PC-3 (cell line): ENCODE measurements around the gene CLASP2. TPM values are rescaled to one million over a fixed set of nuclear protein-coding genes. Genes with fewer than 3 reads are reported as not detected.

Source experiments
- ATAC-seq: fragments of 200-7000 bp; cut with Tn5 transposase; 2 replicates; pipeline ENCODE4 v1.9.1; 2020; ENCODE audit warnings: mild to moderate bottlenecking, moderate library complexity
- BruUV-seq: library from RNA; stranded (reverse); fragments of 400-500 nt; replicated peaks from 2 replicates; lab custom pipeline; 2021; lab: Mats Ljungman, UMichigan
- CTCF ChIA-PET: fragments of 300-600 bp; sonication (Branson Sonifier 250); formaldehyde crosslinking; loops from one replicate; lab custom pipeline; 2022; ENCODE audit warnings: antibody characterized with exemption; lab: Charles Lee
- POLR2A ChIA-PET: fragments of 300-600 bp; sonication (Branson Sonifier 250); formaldehyde crosslinking; loops from one replicate; lab custom pipeline; 2022; ENCODE audit warnings: antibody characterized with exemption; ENCODE audit not compliant: unreplicated experiment; lab: Charles Lee
- DNase-seq: peaks from one replicate; pipeline ENCODE4 v3.0.0-alpha.2; 2015
- H2AFZ ChIP-seq: fragments of 300-600 bp; sonication (generic); 2 replicates; pipeline ENCODE4 v1.6.0; 2016; ENCODE audit warnings: antibody characterized with exemption, low read length
- H3F3A ChIP-seq: fragments of 300-600 bp; sonication (generic); one replicate; pipeline ENCODE4 v1.6.0; 2017; ENCODE audit warnings: antibody characterized with exemption, low read length, control low read depth, mild to moderate bottlenecking; ENCODE audit not compliant: unreplicated experiment
- H3K27ac ChIP-seq: fragments of 300-600 bp; sonication (generic); 2 replicates; pipeline ENCODE4 v1.5.1; 2016; ENCODE audit warnings: mild to moderate bottlenecking, low read length
- H3K27me3 ChIP-seq: fragments of 300-600 bp; sonication (generic); 2 replicates; pipeline ENCODE4 v1.6.1; 2016; ENCODE audit warnings: low read length, mixed read lengths
- H3K36me3 ChIP-seq: fragments of 300-600 bp; sonication (generic); 2 replicates; pipeline ENCODE4 v1.6.1; 2016; ENCODE audit warnings: low read depth, mixed run types, low read length, mixed read lengths
- H3K4me1 ChIP-seq: fragments of 300-600 bp; sonication (generic); 2 replicates; pipeline ENCODE4 v1.5.1; 2016; ENCODE audit warnings: low read length; ENCODE audit not compliant: insufficient read depth
- H3K4me2 ChIP-seq: fragments of 300-600 bp; sonication (generic); 2 replicates; pipeline ENCODE4 v1.6.0; 2016; ENCODE audit warnings: low read length
- H3K4me3 ChIP-seq: fragments of 300-600 bp; sonication (generic); 2 replicates; pipeline ENCODE4 v1.5.1; 2016; ENCODE audit warnings: mild to moderate bottlenecking, low read length, mixed read lengths
- H3K79me2 ChIP-seq: fragments of 300-600 bp; sonication (generic); 2 replicates; pipeline ENCODE4 v1.6.1; 2017; ENCODE audit warnings: low read length, mixed read lengths
- H3K9ac ChIP-seq: fragments of 300-600 bp; sonication (generic); 2 replicates; pipeline ENCODE4 v1.6.0; 2016; ENCODE audit warnings: mild to moderate bottlenecking, low read length
- H3K9me2 ChIP-seq: fragments of 300-600 bp; sonication (generic); replicated peaks from 2 replicates; pipeline ENCODE4 v1.6.1; 2016; ENCODE audit warnings: mixed run types, low read length, mixed read lengths
- H3K9me3 ChIP-seq: fragments of 300-600 bp; sonication (generic); 2 replicates; pipeline ENCODE4 v1.6.1; 2016; ENCODE audit warnings: low read length, mixed read lengths
- H4K20me1 ChIP-seq: fragments of 300-600 bp; sonication (generic); 2 replicates; pipeline ENCODE4 v1.6.1; 2016; ENCODE audit warnings: low read length, mixed read lengths
- EZH2 ChIP-seq: fragments of 300-600 bp; sonication (generic); IDR thresholded peaks from one replicate; pipeline ENCODE4 v1.6.1; 2017; ENCODE audit warnings: antibody characterized with exemption, mild to moderate bottlenecking, low read length; ENCODE audit not compliant: unreplicated experiment
- EZH2phosphoT487 ChIP-seq: fragments of 300-600 bp; sonication (generic); IDR thresholded peaks from 2 replicates; pipeline ENCODE4 v1.6.1; 2018; ENCODE audit warnings: mild to moderate bottlenecking, antibody characterized with exemption, low read length, borderline replicate concordance
- intact Hi-C: fragments of 100-400 bp; cut with micrococcal nuclease; formaldehyde crosslinking; loops from 2 replicates; pipeline ENCODE4 v1.9.0; 2023
- total RNA-seq: library from RNA; depleted of rRNA; stranded (reverse); fragments of >200 nt; gene quantifications from 2 replicates; pipeline ENCODE4 v1.2.3, GENCODE V29; 2014
- TF ChIP-seq, protein P1 (sequence below): fragments of 300-600 bp; sonication (generic); conservative IDR thresholded peaks from 2 replicates; pipeline ENCODE4 v1.5.1; 2017; ENCODE audit warnings: antibody characterized with exemption, low read depth, mild to moderate bottlenecking, low read length

The CLASP2 gene
- total RNA-seq, 1 experiment from 2014 or later = 84.8 TPM

- CTCF ChIA-PET = interaction anchor here (0.6 kb wide), 1 partner anchor 631 kb away, joined by 3 read pairs; no protein-coding TSS in a partner anchor
- H3K9me2 ChIP-seq = no peaks in the 10 kb centered on the region
- ATAC-seq = no peak
These were observed 19.1 kb upstream of the CLASP2 start for GRCh38 chr3:33737146-33737545.

GRCh38 chr3:33732394-33732793 is 14.3 kb upstream of the CLASP2 start:
- ChIA-PET CTCF (no interaction called here), POLR2A (no interaction called here)
- TF ChIP-seq EZH2phosphoT487 = no peak
- TF ChIP-seq EZH2 = no peak
- TF ChIP-seq, protein P1, sequence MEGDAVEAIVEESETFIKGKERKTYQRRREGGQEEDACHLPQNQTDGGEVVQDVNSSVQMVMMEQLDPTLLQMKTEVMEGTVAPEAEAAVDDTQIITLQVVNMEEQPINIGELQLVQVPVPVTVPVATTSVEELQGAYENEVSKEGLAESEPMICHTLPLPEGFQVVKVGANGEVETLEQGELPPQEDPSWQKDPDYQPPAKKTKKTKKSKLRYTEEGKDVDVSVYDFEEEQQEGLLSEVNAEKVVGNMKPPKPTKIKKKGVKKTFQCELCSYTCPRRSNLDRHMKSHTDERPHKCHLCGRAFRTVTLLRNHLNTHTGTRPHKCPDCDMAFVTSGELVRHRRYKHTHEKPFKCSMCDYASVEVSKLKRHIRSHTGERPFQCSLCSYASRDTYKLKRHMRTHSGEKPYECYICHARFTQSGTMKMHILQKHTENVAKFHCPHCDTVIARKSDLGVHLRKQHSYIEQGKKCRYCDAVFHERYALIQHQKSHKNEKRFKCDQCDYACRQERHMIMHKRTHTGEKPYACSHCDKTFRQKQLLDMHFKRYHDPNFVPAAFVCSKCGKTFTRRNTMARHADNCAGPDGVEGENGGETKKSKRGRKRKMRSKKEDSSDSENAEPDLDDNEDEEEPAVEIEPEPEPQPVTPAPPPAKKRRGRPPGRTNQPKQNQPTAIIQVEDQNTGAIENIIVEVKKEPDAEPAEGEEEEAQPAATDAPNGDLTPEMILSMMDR = peak; percentile 45
- Histone ChIP-seq H3K4me2 (no peak overlapping the region), H3K36me3 (no peaks in the 10 kb centered on the region), H3K27ac (no peak overlapping the region), H3K4me3 (no peak overlapping the region), H3F3A (no peaks in the 10 kb centered on the region), H3K4me1 (no peaks in the 10 kb centered on the region), H3K27me3 (peaks cover 4% of the 10 kb centered on the region; the same call in 1 of the 2 replicates), H3K9me3 (no peaks in the 10 kb centered on the region), H3K9me2 (no peaks in the 10 kb centered on the region), H2AFZ (no peak overlapping the region), H4K20me1 (no peaks in the 10 kb centered on the region), H3K9ac (no peak overlapping the region), H3K79me2 (no peaks in the 10 kb centered on the region)
- no peak for ATAC-seq
- no TSS peak for BruUV-seq
- DNase-seq = peak; percentile 28
- intact Hi-C loops = no loop called here

More at GRCh38 chr3:33737146-33737545, 19.1 kb upstream of the CLASP2 start:
- H3K79me2 ChIP-seq = no peaks in the 10 kb centered on the region
- H3K4me2 ChIP-seq = no peak overlapping the region
- no peaks in the 10 kb centered on the region for H4K20me1 ChIP-seq
- no peaks in the 10 kb centered on the region for H3K36me3 ChIP-seq
- H3K4me1 ChIP-seq = no peaks in the 10 kb centered on the region
- intact Hi-C loops = no loop called here
- H2AFZ ChIP-seq = no peak overlapping the region
- H3K9me3 ChIP-seq = no peaks in the 10 kb centered on the region
- H3K27ac ChIP-seq = no peak overlapping the region
- no TSS peak for BruUV-seq
- no peak overlapping the region for H3K4me3 ChIP-seq
- peaks cover 4% of the 10 kb centered on the region; the same call in 1 of the 2 replicates for H3K27me3 ChIP-seq
- TF ChIP-seq EZH2 = no peak
- no peak for TF ChIP-seq EZH2phosphoT487
- TF ChIP-seq, protein P1 = no peak
- no peak for DNase-seq
- POLR2A ChIA-PET = no interaction called here
- H3F3A ChIP-seq = no peaks in the 10 kb centered on the region
- H3K9ac ChIP-seq = no peak overlapping the region

- H3K36me3 ChIP-seq = no peaks in the 10 kb centered on the region
- ChIA-PET CTCF (interaction anchor here (1.7 kb wide), 1 partner anchor 57 kb away, joined by 4 read pairs; no protein-coding TSS in a partner anchor), POLR2A (interaction anchor here (0.6 kb wide), 1 partner anchor 9 kb away, joined by 6 read pairs; no protein-coding TSS in a partner anchor)
- intact Hi-C loops = no loop called here
- H3K4me3 ChIP-seq = no peak overlapping the region
- no peaks in the 10 kb centered on the region for H3K27me3 ChIP-seq
- no peaks in the 10 kb centered on the region for H3F3A ChIP-seq
- ATAC-seq (no peak), DNase-seq (no peak)
- no peaks in the 10 kb centered on the region for H3K9me2 ChIP-seq
- H3K27ac ChIP-seq = no peak overlapping the region
- no peaks in the 10 kb centered on the region for H4K20me1 ChIP-seq
- no peak overlapping the region for H3K4me2 ChIP-seq
- no peaks in the 10 kb centered on the region for H3K4me1 ChIP-seq
- H2AFZ ChIP-seq = no peak overlapping the region
- TF ChIP-seq, protein P1 = no peak
- no peak for TF ChIP-seq EZH2
- TF ChIP-seq EZH2phosphoT487 = no peak
- no peak overlapping the region for H3K9ac ChIP-seq
- no peaks in the 10 kb centered on the region for H3K79me2 ChIP-seq
- no TSS peak for BruUV-seq
- H3K9me3 ChIP-seq = no peaks in the 10 kb centered on the region
These were observed 11.9 kb upstream of the CLASP2 start for GRCh38 chr3:33729993-33730392.
